ENCODE measurements around the gene PIWIL4. TPM values are rescaled to one million over a fixed set of nuclear protein-coding genes. Genes with fewer than 3 reads are reported as not detected.
"Not testable (repeated sequence)": the region's sequence is repeated elsewhere in the genome, so short reads cannot be mapped to it uniquely, and the experiment has no call there.

The PIWIL4 gene
- total RNA-seq, 3 donors from 2014 or later: 5.0 to 11.5 (median 5.9) TPM

DNA sequence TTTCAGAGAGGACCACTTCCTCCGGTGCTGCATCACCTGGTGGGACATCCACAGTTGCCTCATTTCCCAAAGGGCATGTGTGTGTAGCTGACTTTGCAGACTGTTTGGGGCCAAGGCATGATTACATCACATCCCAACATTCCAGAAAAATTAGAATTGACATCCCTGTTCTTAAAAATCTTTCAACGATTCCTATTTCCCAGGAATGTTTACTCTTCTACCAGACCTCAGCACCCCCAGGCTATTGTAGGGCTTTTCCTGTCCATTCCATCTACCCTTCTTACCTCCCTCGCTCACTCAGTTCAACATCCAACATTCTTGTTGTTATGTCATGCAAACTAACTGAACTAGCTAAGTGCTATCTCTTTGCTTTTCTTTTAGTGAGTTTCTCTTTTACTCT lies 37.3 kb downstream of the PIWIL4 start:
- Histone ChIP-seq H3K4me1 (ENCODE audit: low read depth) (no peaks in the 10 kb centered on the region), H3K4me3 (no peak overlapping the region), H3K9me3 (no peaks in the 10 kb centered on the region), H3K36me3 (ENCODE audit: low read depth) (no peaks in the 10 kb centered on the region)
- intact Hi-C loops (cut with DNase I, micrococcal nuclease): loop anchor here in 1 of 2 donors (5.0 kb wide), 1 partner anchor 82 kb away; no protein-coding TSS in a partner anchor
- DNase-seq: no peak
- TF ChIP-seq, protein P1, sequence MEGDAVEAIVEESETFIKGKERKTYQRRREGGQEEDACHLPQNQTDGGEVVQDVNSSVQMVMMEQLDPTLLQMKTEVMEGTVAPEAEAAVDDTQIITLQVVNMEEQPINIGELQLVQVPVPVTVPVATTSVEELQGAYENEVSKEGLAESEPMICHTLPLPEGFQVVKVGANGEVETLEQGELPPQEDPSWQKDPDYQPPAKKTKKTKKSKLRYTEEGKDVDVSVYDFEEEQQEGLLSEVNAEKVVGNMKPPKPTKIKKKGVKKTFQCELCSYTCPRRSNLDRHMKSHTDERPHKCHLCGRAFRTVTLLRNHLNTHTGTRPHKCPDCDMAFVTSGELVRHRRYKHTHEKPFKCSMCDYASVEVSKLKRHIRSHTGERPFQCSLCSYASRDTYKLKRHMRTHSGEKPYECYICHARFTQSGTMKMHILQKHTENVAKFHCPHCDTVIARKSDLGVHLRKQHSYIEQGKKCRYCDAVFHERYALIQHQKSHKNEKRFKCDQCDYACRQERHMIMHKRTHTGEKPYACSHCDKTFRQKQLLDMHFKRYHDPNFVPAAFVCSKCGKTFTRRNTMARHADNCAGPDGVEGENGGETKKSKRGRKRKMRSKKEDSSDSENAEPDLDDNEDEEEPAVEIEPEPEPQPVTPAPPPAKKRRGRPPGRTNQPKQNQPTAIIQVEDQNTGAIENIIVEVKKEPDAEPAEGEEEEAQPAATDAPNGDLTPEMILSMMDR (IDR thresholded peaks at IDR 0.05): no peak
- no peak for ATAC-seq

DNA sequence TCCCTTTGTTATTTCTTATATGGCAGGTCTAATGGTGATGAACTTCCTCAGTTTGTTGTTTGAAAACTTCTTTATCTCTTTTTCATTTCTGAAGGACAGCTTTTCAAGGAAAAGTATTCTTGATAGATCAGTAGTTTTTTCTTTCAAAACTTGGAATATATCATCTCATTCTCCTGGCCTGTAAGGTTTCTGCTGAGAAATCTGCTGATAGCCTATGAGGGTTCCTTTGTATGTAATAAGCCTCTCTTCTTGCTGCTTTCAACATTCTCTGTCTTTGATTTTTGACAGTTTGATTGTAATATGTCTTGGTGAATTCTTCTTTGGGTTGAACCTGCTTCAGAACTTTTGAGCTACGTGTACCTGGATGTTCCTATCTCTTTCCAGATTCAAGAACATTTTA lies 46.0 kb downstream of the PIWIL4 start:
- DNase-seq (no peak), ATAC-seq (no peak)
- Histone ChIP-seq H3K4me3 (no peak overlapping the region), H3K4me1 (ENCODE audit: low read depth) (no peaks in the 10 kb centered on the region), H3K36me3 (ENCODE audit: low read depth) (no peaks in the 10 kb centered on the region), H3K9me3 (peaks cover 30% of the 10 kb centered on the region)
- TF ChIP-seq, protein P1 (IDR thresholded peaks at IDR 0.05): no peak
- intact Hi-C loops (cut with DNase I, micrococcal nuclease): no loop called here

DNA sequence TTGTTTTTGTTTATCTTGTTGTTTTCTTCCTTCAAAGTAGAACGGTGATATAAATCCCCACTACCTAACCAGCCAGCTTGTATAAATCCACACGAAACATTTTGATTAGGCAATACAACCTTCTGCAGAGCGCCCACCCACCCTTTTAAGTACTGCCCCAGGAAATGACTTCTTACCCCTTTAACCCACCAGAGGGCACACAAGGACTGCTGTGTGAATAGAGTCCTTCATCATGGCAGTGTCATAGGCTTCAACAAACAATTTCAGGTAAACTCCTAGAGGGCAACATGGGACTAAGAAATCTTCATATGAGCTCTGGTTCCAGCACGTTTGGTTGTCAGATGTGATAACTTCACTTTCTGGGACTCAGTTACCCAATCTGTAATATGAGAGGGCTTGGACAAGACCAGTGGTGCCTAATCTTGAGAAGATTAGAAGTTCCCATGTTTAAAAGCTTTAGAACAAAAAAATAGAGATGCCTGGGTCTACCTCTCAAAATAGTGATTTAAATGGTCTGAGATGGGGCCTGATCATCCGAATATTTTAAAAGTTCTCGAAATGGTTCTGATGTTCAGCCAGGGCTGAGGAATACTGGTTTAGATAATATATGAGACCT lies 56.1 kb downstream of the PIWIL4 start:
- ATAC-seq (peak; percentile 75), DNase-seq (peak in 1 of 3 donors; percentile 57)
- intact Hi-C loops (cut with DNase I, micrococcal nuclease): loop anchor here (10.0 kb wide), 2 partner anchors 112 to 272 kb away; no protein-coding TSS in a partner anchor
- H3K9me3 ChIP-seq: peaks cover 10% of the 10 kb centered on the region
- H3K36me3 ChIP-seq (ENCODE audit: low read depth): no peaks in the 10 kb centered on the region
- no peaks in the 10 kb centered on the region for H3K4me1 ChIP-seq (ENCODE audit: low read depth)
- H3K4me3 ChIP-seq: no peak overlapping the region
- TF ChIP-seq, protein P1 (IDR thresholded peaks at IDR 0.05): peak; percentile 35

DNA sequence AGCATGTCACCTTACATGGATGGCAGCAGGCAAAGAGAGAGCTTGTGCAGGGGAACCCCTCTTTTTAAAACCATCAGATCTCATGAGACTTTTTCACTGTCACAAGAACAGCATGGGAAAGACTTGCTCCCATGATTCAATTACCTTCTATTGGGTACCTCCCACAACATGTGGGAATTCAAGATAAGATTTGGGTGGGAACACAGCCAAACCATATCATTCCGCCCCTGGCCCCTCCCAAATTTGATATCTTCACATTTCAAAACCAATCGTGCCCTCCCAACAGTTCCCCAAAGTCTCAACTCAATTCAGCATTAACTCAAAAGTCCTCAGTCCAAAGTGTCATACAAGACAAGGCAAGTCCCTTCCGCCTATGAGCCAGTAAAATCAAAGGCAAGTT lies 58.3 kb downstream of the PIWIL4 start:
- DNase-seq; ATAC-seq; H3K4me1 ChIP-seq (ENCODE audit: low read depth); H3K4me3 ChIP-seq; H3K36me3 ChIP-seq (ENCODE audit: low read depth): not testable (repeated sequence)
- H3K9me3 ChIP-seq: peaks cover 10% of the 10 kb centered on the region
- intact Hi-C loops (cut with DNase I, micrococcal nuclease): loop anchor here (10.0 kb wide), 2 partner anchors 109 to 269 kb away; no protein-coding TSS in a partner anchor

DNA sequence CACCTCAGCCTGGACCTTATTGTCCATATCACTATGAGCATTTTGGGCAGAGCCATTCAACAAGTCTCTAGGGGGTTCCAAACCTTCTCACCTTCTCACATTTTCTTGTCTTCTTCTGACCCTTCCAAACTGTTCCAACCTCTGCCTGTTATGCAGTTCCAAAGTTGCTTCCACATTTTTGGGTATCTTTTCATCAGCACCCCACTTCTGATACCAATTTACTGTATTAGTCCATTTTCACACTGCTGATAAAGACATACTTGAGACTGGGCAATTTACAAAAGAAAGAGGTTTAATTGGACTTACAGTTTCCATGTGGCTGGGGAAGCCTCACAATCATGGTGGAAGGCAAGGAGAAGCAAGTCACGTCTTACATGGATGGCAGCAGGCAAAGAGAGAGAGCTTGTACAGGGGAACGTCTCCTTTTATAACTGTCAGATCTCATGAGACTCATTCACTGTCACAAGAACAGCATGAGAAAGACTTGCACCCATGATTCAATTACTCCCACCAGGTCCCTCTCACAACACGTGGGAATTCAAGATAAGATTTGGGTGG lies 59.9 kb downstream of the PIWIL4 start:
- peaks cover 10% of the 10 kb centered on the region for H3K9me3 ChIP-seq
- not testable (repeated sequence) for ATAC-seq; DNase-seq; H3K36me3 ChIP-seq (ENCODE audit: low read depth); H3K4me3 ChIP-seq; H3K4me1 ChIP-seq (ENCODE audit: low read depth)
- intact Hi-C loops (cut with DNase I, micrococcal nuclease): loop anchor here (10.0 kb wide), 2 partner anchors 108 to 268 kb away; no protein-coding TSS in a partner anchor

DNA sequence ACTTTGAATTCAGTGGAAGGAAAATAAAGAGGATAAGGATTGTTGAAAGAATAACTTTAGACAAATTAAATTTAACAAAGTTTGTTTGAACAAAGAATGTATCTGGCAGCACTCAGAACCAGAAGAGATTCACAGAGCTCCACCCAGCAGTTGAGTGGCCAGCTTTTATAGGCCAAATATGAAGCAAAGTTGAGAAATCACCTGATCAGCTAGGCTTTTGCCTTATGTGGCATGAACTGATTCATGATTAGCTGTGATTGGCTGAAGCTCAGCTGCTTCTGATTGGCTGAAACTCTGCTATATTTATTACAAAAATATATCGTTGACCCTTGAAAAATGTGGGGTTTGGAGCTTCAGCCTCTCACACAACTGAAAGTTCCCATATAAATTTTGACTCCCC lies 62.6 kb downstream of the PIWIL4 start:
- ATAC-seq (no peak), DNase-seq (no peak)
- Histone ChIP-seq H3K4me3 (no peak overlapping the region), H3K4me1 (ENCODE audit: low read depth) (no peaks in the 10 kb centered on the region), H3K36me3 (ENCODE audit: low read depth) (no peaks in the 10 kb centered on the region), H3K9me3 (peaks cover 10% of the 10 kb centered on the region)
- TF ChIP-seq, protein P1 (IDR thresholded peaks at IDR 0.05): no peak
- intact Hi-C loops (cut with DNase I, micrococcal nuclease): loop anchor here (10.0 kb wide), 2 partner anchors 105 to 265 kb away; no protein-coding TSS in a partner anchor
